Limb (tissue), 2 donors: Measurements from ENCODE around the gene PBX1.

ENCODE experiments used
- DNase-seq, 2 donors: peaks; one replicate each; pipeline ENCODE4 v3.0.0-alpha.2; 2016; ENCODE audit errors: extremely low spot score in 2 of 2

Gene PBX1

DNA sequence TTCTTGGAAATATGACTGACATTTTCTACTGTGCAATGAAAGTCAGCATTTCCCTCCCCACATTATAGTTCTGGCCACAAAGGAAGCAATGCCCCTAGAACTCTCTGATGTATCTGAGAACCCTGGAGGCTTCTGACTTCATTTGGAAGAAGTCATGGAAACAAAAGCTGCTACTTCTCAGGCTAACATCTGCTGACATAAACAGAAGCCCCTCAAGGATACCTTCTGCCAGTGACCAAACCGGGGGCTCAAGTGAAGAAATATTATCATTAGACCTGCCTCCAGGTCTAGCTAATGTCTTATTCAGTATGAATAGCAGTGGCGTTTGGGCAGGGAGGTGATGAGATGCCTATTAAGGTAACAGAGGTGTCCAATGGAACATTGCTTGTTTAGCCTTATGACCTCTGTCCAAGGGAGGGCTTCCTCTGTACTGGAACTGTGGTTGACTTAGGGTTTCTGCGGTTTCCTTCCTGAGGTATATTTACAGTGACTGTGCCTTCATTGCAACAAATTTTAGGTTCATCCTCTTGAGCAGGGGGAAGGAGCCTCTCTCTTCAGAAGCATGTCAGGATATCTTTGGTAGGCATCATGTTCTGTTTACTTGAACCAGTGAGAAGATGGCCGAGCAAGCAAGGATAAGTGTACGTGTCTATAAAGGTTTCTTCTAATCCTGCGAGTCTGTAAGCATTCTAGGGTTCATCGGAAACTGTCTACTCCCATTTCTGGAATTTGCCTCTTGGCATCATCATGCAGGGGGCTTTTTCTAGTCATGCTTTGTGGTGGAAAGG is 161.7 kb downstream of the PBX1 start:
- no peak for DNase-seq

DNA sequence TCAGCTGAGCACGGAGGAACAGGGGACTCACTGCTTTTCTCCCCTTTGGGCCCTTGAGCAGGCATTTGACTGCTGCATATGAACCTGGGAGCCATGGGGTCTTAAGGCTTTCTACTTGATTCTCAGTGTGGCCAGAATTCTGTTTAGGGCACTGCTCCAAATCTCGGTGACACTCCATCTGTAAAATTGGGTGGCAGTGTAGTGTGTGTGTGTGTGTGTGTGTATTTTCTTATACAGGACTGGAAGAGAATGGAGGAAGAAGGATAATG is 162.2 kb downstream of the PBX1 start:
- no peak for DNase-seq

DNA sequence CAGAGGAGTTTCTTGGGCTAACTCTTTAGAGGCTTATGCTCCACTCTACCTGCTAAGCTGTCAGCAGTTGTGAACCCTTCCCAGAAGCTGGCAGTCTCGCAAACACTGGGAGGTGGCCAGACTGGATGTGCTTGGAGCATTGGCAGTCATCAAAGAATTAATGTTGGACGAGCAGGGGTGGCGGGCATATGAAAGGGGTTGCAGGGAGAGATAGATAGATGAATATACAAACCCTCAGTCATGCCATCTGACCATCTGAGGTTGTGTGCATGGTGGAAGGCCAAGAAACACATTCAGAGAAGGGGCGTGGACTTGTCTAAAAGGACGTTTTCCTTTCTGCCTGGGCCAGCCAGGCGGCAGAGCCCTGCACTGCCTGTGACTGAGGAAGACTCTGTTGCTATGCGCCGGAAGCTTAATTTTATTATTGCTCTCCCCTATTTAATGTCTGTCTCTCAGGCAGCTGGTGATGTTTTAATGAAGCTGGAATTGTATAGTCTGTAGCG is 164.4 kb downstream of the PBX1 start:
- no peak for DNase-seq

DNA sequence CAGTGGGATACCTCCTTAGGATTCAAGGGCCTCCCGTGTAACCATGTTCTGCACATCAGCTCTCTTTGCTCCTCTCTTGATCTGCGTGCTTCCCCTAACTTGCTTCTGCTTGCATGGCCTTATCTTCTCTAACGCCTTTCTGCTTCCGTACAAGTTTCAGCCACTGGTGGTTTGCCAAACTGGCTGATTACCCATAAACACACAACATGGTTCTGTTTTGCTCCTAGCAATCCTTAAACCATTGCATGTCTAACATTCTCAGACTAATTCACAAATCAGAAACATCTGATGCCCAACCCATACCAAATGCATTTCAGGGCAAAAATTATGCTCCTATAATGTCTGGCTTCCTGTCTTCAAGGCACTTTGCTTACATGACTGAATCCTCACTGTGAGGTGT is 166.4 kb downstream of the PBX1 start:
- DNase-seq: no peak

DNA sequence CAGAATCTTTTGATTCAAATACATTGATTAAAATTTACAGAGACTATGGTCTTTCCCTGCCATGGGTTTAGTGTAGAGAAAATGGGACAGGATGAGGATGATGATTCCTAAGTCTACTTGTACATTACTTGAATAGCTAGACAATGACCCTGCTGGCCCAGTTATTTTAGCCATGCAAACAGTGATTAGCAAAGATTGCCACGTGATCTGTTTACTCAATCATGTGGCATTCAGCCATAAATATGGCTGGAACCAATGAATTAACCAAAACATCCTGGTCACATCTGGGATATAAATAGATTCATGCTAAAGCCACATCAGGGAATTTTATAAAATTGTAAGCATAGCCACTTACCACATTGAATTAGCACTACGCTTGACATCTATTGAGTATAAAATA is 167.3 kb downstream of the PBX1 start:
- no peak for DNase-seq

DNA sequence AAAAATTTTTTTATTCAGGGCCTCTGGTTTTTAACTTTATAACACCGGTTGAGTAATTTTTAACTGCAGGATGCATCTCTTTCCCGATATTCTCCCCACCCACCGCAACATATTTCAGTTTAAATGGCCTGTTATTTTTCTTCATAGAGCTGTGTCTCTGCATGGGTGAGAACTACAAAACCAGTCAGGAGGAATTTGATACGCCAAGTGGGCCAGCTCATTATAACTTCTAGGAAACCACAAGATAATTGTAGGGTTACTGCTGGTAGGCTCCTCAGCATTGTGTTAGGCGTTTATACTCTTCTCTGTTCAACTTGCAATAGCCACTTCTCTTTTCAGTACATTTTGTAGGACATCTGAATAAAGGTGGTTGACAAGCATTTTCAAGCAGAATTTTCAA is 169.7 kb downstream of the PBX1 start:
- DNase-seq: no peak

DNA sequence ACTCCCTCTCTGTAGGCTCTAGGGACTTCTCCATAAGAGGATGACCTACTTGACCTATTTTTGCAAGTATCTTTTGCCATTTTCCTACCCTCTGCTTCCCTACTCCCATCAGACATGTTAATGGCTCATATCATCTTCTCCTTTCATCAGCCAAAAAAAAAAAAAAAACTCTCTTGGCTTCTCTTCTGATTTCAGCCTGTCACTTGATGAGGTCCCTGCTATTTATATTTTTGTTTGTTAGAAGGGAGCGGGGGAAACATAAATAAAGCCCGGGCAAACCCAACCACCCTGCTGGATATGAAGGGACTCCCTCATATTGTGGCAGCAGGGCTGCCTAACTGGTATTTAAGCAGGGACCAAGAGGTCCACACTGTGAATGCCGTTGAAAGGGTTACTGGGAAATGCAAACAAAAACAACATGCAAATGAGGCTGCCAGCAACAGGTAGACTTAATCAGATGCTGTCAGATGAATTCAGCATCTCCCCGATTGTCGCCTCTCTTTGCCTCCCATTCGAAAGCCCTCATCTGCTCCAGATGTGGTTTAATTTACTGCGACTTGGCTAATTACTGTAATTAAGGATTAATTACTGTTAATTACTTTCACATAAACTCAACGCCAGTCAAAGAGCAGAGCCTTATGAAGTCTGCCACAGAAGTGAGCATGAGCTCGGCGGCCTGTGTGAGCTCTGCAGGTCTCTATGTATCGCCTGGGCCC is 172.3 kb downstream of the PBX1 start:
- DNase-seq: no peak

DNA sequence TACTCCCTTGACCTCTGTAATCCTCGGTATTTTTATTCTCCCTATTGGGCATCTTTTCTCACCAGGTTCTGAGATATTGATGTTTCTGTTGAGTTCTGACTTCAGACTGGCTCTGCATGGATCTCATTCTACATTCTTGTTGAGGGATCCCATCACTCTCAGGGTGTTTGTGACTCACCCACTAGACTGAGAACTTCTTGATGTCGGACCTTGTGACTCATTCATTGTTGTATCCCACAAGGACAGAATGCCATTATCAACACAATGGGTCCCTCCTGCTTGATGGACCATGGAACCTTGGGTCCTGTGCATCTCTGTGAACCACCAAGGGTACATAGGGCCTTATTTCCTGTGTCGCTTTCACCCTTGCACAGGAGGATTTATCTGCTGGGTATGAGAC is 174.1 kb downstream of the PBX1 start:
- DNase-seq: no peak

DNA sequence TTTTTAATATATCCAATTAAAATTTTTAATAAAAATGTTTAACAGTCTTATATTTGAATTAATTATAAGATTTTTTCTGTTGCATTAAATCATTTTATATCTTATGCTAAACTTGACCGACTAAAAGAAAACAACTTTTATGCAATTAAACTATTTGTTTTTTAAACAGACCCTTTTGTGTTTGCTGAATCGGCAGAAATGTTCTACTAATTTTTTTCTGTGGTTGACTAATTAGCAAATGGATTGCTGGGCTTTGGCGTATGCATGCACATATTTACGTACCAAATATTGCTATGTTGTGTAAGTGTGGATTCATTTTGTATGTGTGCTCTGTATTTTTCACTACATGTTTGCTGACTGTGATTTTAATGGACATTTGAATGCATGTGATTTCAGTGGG is 174.8 kb downstream of the PBX1 start:
- DNase-seq: no peak

DNA sequence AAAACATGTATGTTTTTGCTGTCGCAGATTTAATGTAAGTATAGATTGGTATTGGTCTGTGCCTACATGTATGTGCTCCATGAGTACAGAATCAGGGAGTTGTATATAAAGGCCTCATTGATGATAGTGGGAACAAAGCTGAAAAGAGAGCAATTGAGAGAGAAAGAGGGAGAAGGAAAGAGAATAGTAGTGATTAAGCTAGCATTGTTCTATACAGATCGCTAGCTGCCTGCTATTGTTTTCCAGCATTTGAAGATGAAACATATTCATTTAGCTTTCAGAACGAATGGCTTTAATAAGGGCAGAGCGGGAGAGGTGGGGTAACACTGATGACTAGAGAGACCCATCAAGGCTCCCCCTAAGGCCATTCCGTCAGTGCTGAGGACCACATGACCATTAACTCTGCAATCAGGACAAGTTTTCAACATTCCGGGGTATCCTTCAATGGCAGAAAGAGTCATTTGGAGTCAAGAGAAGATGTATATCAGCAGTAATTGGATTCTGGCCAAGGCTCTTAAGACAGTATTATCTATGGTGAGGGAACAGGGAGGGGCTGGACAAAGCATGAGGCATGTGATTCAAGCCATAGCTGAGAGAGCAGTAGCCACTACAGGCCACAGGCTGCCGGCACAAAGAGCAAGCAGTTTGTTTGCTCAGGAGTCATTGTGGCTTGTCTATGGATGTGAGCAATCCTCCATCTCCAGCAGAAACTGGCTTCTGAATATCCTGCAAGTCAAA is 176.5 kb downstream of the PBX1 start:
- no peak for DNase-seq

DNA sequence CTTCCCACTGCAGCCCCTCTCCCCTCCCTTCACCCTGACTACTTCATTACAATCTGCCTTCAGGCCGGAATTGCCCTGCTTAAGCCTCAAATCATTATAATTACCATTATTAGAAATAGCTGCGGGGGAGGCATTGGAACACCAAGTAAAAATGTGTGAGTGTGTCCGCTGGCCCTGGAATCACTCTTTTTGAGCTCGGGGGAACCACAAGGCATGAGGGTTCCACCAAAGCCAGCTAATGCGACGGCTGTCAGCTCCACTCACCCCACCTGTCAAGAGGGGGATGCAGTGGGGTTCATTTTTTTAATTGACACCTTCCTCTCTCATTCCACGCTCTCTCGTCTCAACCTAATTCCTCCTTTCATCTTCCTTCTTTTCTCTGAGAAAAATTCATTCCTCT is 177.2 kb downstream of the PBX1 start:
- no peak for DNase-seq

DNA sequence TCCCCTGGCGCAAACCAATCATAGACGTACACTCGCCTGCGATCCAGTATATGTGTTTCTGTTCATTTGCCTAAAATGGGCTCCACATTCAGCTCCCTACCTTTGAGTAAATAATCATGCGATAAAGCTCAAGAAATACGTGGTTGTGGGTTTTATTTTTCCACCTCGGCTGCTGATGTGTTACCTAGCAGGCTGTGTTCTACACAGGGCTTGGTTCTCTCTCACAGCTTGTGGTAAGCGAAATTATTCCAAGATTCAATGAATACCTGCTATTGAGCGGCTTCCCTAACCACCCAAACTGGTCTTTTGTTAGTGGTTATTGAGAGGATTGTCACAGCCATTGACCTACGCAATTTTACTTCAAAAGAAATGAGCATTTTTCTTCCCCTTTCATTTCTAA is 180.2 kb downstream of the PBX1 start:
- no peak for DNase-seq

DNA sequence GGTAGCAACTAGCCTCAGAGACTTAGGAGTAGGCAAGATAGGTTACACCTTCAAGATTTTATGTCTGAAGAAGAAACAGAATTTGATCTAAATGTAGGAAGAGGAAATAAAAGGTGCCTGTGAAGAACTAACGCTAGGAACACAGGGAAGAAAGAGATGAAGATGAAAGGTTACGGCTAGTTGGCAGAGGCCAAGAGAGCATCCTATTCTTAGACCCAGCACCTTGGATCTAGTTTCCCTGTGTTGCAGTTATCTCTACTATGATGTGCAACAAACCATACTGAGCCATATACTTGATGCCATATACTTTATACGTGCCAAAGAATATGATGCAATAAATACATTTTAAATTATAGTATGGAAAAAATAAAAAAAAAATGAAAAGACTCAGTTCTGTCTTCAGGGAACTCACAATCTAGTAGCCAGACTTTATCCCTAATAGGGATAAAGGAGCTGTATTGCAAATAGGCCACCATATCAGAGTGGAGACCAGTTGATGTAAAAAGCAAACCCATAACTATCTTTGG is 181.1 kb downstream of the PBX1 start:
- DNase-seq: no peak

DNA sequence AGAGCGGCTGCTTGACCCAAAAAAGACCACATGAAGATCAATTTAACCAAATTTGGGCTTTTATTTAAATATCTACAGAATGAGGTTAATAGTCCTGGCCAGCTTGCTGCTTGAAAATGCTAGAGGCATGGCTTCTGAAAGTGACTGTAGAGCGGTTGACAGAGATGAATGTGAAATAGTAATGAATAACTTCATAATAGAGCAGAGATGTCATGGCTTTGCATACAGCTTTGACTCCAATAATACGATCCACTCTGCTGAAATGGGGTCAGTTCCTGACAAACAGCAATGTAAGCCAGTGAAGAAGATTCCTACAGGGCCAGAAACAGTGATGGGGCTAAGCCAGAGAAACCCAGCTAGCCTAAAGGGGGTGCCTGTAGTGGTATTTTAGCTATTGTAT is 183.8 kb downstream of the PBX1 start:
- no peak for DNase-seq

DNA sequence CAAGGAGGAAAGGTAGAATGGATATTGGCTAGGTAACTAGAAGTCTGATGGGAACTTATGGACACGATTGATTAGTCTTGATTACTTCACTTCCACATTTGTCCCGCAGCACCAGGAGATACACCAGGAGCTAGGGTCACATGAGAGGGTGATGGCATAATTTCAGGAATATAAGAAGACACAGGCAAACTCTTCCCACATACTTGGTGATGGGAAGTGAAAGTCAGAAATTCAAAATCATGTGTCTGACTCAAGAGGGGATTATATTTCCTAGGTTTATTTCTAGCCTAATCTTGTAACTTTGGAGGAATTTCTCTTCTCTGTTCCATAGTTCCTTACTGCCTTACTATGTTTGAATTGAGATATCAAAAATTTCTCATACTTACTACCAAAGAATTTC is 185.0 kb downstream of the PBX1 start:
- no peak for DNase-seq

DNA sequence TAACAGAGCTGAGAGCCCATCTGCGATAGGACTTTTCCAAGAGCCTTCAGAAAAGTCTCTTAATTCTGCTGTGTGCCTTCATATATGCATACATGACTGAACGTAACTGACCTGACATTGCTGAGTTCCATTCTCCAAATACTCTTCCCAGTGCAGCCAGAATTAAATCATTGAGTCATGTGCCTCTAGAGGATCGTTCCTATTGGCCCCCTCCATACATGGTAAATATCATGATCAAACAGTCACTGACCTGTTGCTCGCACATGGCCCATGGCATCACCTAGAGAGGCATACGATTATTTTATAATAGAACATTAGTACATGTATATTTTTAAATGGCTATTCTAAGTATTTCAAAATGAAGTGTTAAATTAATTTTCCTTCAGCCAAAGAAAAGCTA is 186.8 kb downstream of the PBX1 start:
- DNase-seq: no peak

DNA sequence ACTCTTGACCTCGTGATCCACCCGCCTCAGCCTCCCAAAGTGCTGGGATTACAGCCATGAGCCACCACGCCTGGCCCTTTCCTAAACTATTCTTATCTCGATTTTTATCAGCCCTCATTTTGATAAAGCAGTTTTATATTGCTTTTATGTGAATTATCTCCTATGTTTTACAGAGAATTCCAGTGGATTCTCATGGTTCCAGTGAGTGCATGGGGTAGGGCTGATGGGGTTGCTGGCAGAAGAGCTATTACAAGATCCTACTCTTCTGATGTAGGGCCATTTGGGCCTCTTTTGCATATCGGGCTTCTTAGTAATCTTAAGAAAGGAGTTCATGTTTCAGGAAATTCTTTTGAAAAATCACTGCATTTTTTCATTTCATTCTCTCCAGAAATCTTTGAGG is 187.6 kb downstream of the PBX1 start:
- no peak for DNase-seq

DNA sequence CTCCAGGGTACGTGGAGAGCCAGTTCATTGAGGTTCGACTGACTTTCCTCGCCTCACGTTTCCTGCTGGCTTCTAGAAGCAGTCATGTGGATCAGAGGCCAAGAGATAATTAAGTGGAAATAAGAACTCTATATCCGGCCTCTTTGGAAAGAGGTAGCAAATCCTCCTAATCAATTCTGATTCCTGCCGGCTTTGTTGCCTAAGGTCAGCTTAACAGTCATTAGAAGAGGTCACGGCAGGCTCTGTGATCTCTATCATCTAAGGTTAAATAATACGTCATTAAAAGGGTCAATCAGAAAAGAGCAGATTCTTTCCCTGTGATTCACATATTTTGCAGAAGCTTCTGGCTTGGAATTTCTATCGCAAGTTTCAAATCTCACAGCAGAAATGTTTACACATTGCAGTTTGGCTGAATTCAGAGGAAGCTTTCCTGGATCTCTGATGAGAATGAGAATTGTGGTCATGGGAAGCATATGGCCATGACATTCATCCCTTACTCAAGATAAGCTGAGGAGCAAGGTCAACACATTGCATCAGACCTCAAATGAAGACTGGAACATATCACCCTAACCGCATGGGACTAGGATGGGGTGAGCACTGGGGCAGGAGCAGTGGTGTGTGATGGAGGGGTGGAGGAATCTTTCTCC is 189.4 kb downstream of the PBX1 start:
- no peak for DNase-seq

DNA sequence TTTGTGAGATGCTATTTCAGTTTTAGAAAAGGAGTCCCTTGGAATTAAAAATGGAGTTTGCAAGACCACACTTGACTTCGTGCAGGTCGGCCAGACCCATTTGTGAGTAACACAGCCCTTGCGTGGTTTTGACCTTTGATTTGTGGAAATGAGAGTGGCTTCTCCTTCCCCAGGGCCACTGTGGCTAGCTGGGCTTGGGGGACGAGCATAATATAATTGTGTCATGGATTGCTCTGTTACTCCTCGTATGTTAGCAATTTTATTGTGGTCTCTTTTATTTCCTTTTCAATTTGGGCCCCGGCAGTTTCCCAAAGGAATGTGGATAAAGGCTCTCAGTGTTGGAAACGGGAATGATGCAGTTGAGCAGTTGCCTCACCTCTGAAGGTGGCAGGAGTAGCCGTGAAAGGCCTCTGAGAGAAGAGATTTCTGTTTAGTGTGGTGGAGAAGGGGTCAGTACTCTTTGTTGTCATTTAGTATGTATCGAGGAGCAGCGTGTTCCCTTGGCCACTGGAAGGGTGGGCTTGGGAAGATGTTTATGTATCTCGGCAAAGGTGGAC is 194.6 kb downstream of the PBX1 start:
- DNase-seq: no peak

DNA sequence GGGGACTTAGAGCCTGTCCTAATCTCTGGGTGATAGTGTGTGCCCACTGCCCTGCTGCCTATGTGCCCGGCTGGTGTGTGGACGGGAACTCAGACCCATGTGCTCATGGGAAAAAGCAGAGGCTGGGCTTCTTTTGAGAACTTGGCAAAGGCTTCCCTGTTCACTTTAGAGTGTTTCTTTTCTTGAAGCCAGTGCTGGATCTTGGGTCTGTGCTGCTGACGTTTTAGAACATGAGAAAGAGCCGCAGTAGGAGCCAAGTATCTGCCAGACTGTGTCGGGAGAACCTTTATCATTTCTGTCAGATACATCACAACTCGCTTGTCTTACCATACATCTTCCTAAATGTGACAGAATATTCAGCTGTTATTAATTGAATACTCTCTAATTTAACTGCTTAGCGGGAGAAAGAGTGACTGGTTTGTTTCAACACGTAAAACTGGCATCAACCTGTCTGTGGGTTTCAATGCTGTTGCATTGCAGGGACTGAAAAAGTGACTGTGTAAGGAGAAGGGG is 195.2 kb downstream of the PBX1 start:
- peak in 1 of 2 donors; percentile 30 for DNase-seq

DNA sequence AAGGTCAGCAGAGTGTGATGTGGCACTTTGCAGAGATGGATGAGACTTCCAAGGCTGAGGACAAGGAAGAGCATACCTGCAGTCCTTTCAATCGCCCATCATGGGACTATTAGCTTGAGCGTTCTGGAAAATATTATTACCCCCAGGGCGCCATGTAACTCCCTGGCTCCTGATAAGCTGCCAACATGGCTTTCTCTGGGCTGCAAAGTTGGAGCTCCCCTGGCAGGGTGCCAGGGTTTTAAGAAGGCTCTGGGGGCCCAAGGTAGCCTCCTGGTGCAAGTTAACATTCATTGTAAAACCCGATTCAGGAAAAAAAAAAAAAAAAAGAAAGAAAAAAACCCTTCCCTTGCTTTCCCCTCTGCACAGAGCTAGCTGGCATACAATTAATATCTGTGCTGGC is 196.7 kb downstream of the PBX1 start:
- DNase-seq: no peak
